Fibroblast of mammary gland (primary cell): ENCODE measurements around the gene MRPL42.

ENCODE experiments used
- DNase-seq: peaks from one replicate; pipeline ENCODE4 v3.0.0-alpha.2; 2010; ENCODE audit warnings: low read depth
- H3K4me3 ChIP-seq: 2 replicates; pipeline ENCODE4 v1.5.1; 2011; ENCODE audit warnings: low read depth, mild to moderate bottlenecking, low read length, moderate library complexity; ENCODE audit not compliant: control insufficient read depth
- CTCF ChIP-seq: conservative IDR thresholded peaks from 2 replicates; pipeline ENCODE4 v1.5.1; 2011; ENCODE audit warnings: low read depth, low read length, inconsistent platforms; ENCODE audit not compliant: control insufficient read depth, insufficient read depth

MRPL42 gene

GRCh38 chr12:93440043-93440835 lies 27.1 kb upstream of the MRPL42 start:
- peak; percentile 63 for DNase-seq
- H3K4me3 ChIP-seq: peak overlapping the region; percentile 71

GRCh38 chr12:93441081-93441616 lies 26.2 kb upstream of the MRPL42 start:
- H3K4me3 ChIP-seq: peak overlapping the region; percentile 71
- no peak for TF ChIP-seq CTCF
- no peak for DNase-seq

More at GRCh38 chr12:93440043-93440835, 27.1 kb upstream of the MRPL42 start:
- TF ChIP-seq CTCF: no peak

- peak within 1 kb of the TSS; percentile 71 for H3K4me3 ChIP-seq
- peak; percentile 3 for TF ChIP-seq CTCF
- DNase-seq: peak; percentile 92
Measured at GRCh38 chr12:93441617-93442410, 25.5 kb upstream of the MRPL42 start, which contains the start of gene UBE2N. UBE2N (minus strand) TSS chr12:93441947; CDS start chr12:93441884, 63 bp downstream.

GRCh38 chr12:93442411-93443340 lies 24.6 kb upstream of the MRPL42 start:
- peak overlapping the region; percentile 71 for H3K4me3 ChIP-seq
- no peak for TF ChIP-seq CTCF
- peak; percentile 16 for DNase-seq

GRCh38 chr12:93443576-93443975 lies 23.7 kb upstream of the MRPL42 start:
- no peak for DNase-seq
- no peak overlapping the region for H3K4me3 ChIP-seq
- no peak for TF ChIP-seq CTCF

GRCh38 chr12:93447555-93448290 lies 19.6 kb upstream of the MRPL42 start:
- no peak for DNase-seq
- H3K4me3 ChIP-seq: no peak overlapping the region
- no peak for TF ChIP-seq CTCF
